ENCODE data around the gene ROR2.

ROR2 gene

GRCh38 chr9:91820126-91820750, 129.8 kb downstream of the ROR2 start:
- Histone ChIP-seq H3K9me2 (replicated peaks; ENCODE audit: low read depth, low read length) (no peaks in the 10 kb centered on the region), H3K79me2 (ENCODE audit: insufficient read depth, low read length) (no peaks in the 10 kb centered on the region), H3K4me1 (ENCODE audit: insufficient read depth, low read length, poor library complexity, severe bottlenecking) (no peaks in the 10 kb centered on the region), H3K9me3 (ENCODE audit: insufficient read depth, low read depth, low read length) (no peaks in the 10 kb centered on the region), H4K20me1 (ENCODE audit: insufficient read depth, low read length, poor library complexity, severe bottlenecking) (no peaks in the 10 kb centered on the region), H3F3A (ENCODE audit: low read depth) (no peaks in the 10 kb centered on the region), H3K4me2 (ENCODE audit: low read depth, low read length, poor library complexity, severe bottlenecking) (no peak overlapping the region), H3K36me3 (ENCODE audit: insufficient read depth, low read length) (no peaks in the 10 kb centered on the region), H3K9ac (ENCODE audit: low read depth, low read length, poor library complexity, severe bottlenecking) (no peak overlapping the region), H3K4me3 (ENCODE audit: low read length, poor library complexity, severe bottlenecking) (no peak overlapping the region), H3K27me3 (ENCODE audit: insufficient read depth, low read length, poor library complexity, severe bottlenecking) (no peaks in the 10 kb centered on the region), H2AFZ (ENCODE audit: low read length) (no peak overlapping the region)
- no peak for TF ChIP-seq EZH2phosphoT487 (IDR thresholded peaks at IDR 0.05; ENCODE audit: borderline replicate concordance)
- TF ChIP-seq CTCF (conservative IDR thresholded peaks at IDR 0.05; ENCODE audit: low read length), result no peak

GRCh38 chr9:91818647-91819403, 131.2 kb downstream of the ROR2 start:
- no peak overlapping the region for H2AFZ ChIP-seq (ENCODE audit: low read length)
- no peaks in the 10 kb centered on the region for H3K9me3 ChIP-seq (ENCODE audit: insufficient read depth, low read depth, low read length)
- H3K4me2 ChIP-seq (ENCODE audit: low read depth, low read length, poor library complexity, severe bottlenecking), result no peak overlapping the region
- no peak overlapping the region for H3K9ac ChIP-seq (ENCODE audit: low read depth, low read length, poor library complexity, severe bottlenecking)
- no peaks in the 10 kb centered on the region for H4K20me1 ChIP-seq (ENCODE audit: insufficient read depth, low read length, poor library complexity, severe bottlenecking)
- no peaks in the 10 kb centered on the region for H3K4me1 ChIP-seq (ENCODE audit: insufficient read depth, low read length, poor library complexity, severe bottlenecking)
- H3K36me3 ChIP-seq (ENCODE audit: insufficient read depth, low read length), result no peaks in the 10 kb centered on the region
- no peaks in the 10 kb centered on the region for H3K27me3 ChIP-seq (ENCODE audit: insufficient read depth, low read length, poor library complexity, severe bottlenecking)
- TF ChIP-seq EZH2phosphoT487 (IDR thresholded peaks at IDR 0.05; ENCODE audit: borderline replicate concordance) (no peak), CTCF (conservative IDR thresholded peaks at IDR 0.05; ENCODE audit: low read length) (no peak)
- H3K9me2 ChIP-seq (replicated peaks; ENCODE audit: low read depth, low read length), result no peaks in the 10 kb centered on the region
- no peak overlapping the region for H3K4me3 ChIP-seq (ENCODE audit: low read length, poor library complexity, severe bottlenecking)
- H3F3A ChIP-seq (ENCODE audit: low read depth), result no peaks in the 10 kb centered on the region
- H3K79me2 ChIP-seq (ENCODE audit: insufficient read depth, low read length), result no peaks in the 10 kb centered on the region

GRCh38 chr9:91818225-91818585, 131.8 kb downstream of the ROR2 start:
- H2AFZ ChIP-seq (ENCODE audit: low read length), result no peak overlapping the region
- no peaks in the 10 kb centered on the region for H3K4me1 ChIP-seq (ENCODE audit: insufficient read depth, low read length, poor library complexity, severe bottlenecking)
- no peaks in the 10 kb centered on the region for H3K9me2 ChIP-seq (replicated peaks; ENCODE audit: low read depth, low read length)
- H3F3A ChIP-seq (ENCODE audit: low read depth), result no peaks in the 10 kb centered on the region
- TF ChIP-seq EZH2phosphoT487 (IDR thresholded peaks at IDR 0.05; ENCODE audit: borderline replicate concordance) (no peak), CTCF (conservative IDR thresholded peaks at IDR 0.05; ENCODE audit: low read length) (no peak)
- no peaks in the 10 kb centered on the region for H4K20me1 ChIP-seq (ENCODE audit: insufficient read depth, low read length, poor library complexity, severe bottlenecking)
- no peak overlapping the region for H3K4me3 ChIP-seq (ENCODE audit: low read length, poor library complexity, severe bottlenecking)
- H3K9ac ChIP-seq (ENCODE audit: low read depth, low read length, poor library complexity, severe bottlenecking), result no peak overlapping the region
- no peak overlapping the region for H3K4me2 ChIP-seq (ENCODE audit: low read depth, low read length, poor library complexity, severe bottlenecking)
- H3K36me3 ChIP-seq (ENCODE audit: insufficient read depth, low read length), result no peaks in the 10 kb centered on the region
- H3K79me2 ChIP-seq (ENCODE audit: insufficient read depth, low read length), result no peaks in the 10 kb centered on the region
- H3K27me3 ChIP-seq (ENCODE audit: insufficient read depth, low read length, poor library complexity, severe bottlenecking), result no peaks in the 10 kb centered on the region
- no peaks in the 10 kb centered on the region for H3K9me3 ChIP-seq (ENCODE audit: insufficient read depth, low read depth, low read length)
